Stimulated activated CD4-positive, alpha-beta T cell treated with anti-CD3 and anti-CD28 coated beads, TNF-alpha, amount 100 ng/mL, for 24 hours (primary cell): Measurements from ENCODE around the gene DNAJC10.
"Not testable (repeated sequence)": the region's sequence is repeated elsewhere in the genome, so short reads cannot be mapped to it uniquely, and the experiment has no call there.

Experiments
- DNase-seq, 3 experiments: peaks; one replicate each; pipeline ENCODE4 v3.0.0-alpha.2; 2020; ENCODE audit warnings: low read depth in 3 of 3

The DNAJC10 gene

DNA sequence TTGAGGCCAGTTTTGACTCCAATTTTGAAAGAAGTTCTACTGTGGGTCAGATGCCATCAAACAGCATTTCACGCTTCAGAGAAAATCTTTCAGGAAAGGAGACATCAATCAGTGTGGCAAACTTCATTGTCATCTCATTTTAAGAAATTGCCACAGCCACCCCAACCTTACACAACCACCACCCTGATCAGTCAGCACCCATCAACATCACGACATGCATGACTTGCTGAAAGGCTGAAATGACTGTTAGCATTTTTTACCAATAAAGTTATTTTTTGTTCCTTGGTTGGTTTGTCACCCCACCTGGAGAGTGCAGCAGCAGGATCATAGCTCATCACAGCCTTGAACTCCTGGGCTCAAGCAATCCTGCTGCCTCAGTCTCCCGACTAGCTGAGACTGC is 10.4 kb downstream of the DNAJC10 start:
- no peak for DNase-seq

DNA sequence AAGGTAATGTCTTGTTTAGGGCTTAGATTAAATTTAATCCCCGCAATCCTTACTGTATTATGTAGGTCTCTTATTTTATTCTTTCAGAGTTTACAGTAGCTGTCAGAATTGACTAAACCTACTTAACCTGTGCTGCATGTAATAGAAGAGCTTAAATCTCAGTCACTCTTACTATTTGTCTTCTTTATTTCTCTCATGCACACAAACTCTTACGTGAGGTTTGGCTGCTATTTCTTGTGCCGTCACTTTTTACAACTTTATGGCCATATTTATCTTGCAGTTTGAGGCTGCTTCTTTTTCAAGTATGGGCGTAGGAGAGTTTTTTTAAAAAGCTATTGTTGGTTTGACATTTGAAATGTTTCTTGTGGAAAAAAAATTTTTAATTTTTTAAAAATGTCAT is 12.0 kb downstream of the DNAJC10 start:
- DNase-seq, result no peak

DNA sequence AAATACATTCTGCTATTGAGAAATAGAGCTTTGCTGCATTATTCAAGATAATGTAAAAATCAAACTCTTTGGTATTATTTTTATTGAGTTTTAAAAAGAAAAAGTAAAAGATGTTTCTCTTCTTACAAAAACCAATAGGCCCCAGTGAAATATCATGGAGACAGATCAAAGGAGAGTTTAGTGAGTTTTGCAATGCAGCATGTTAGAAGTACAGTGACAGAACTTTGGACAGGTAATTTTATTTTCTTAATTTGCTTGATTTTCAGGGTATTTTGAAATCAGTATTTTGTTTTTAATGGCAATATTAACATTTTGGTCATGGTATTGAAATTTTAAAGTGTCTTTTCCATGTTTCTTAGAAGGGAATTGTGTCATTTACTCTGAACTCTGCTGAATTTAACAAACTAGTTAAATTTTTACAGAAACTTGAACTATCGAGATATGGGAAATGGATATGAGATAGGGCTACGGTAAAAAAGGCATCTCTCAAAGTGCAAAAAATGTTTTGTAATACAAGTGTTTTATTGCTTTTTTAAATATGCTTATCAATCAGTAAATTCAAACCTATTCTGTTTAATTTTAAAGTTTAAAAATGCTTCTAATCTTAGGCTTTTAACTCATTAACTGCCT is 13.8 kb downstream of the DNAJC10 start:
- DNase-seq, result no peak

DNA sequence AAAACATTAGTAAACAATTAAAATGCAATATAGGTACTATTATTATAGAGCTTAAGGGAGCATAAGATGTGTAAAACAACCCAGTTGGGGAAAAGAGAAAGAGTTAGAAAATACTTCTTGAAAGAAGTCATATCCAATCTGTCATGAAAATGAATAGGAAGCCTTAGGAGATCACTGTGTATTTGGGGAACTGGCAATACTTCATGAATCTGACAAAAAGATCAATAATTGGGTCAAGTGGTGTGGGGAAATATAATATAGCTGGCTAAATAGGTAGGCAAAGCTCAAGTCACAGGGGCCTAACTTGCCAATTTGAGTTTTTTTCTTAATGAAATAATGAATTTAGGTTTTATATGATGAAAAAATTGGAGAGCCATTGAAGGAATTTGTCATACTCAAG is 14.4 kb downstream of the DNAJC10 start:
- no peak for DNase-seq

DNA sequence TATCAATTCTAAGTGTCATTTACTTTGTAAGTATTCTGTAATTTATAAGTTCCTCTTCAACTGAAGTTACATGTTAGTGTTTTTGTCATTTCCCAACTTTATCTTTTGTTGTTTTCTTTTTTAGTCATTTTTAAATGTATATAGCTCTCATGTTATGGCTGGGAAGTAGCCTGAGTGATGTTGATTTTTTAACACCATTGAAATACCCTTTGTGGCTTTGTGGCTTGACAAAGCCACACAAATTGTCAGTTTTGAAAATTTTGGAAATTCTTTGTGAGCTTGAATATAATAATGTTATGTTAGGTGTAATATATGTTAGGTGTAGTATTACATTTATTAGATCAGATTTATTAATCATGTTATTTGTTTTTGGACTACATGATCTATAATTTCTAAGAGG is 16.7 kb downstream of the DNAJC10 start:
- DNase-seq, result no peak

DNA sequence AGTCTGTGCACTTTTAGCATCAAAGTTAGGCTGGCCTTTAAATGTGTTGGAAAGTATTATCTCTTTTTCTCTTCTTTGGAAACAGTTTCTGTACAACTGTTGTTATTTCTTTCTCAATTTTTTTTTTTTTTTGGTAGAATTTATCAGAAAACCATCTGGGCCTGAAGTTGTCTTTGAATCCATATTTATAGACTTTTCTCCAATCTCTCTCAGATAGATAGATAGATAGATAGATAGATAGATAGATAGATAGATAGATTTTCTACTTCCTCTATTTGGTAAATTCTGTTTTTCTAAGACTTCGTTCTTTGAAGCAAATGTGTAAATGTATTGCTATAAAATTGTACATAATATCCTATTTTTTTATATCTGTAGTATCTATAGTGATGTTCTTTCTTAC is 17.5 kb downstream of the DNAJC10 start:
- no peak for DNase-seq

DNA sequence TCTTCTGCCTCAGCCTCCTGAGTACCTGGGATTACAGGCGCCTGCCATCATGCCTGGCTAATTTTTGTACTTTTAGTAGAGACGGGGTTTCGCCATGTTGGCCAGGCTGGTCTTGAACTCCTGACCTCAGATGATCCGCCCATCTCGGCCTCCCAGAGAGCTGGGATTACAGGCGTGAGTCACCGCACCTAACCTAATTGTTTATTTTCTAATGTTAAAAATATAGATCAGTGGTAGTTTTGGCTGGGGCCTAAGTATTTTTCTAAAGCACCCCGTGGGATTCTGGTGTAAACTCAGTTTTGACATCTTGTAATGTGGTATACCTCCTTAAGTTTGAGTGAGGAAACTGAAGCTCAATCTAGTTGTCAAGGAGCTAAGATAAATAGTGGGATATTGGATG is 20.8 kb downstream of the DNAJC10 start:
- DNase-seq, result not testable (repeated sequence)

DNA sequence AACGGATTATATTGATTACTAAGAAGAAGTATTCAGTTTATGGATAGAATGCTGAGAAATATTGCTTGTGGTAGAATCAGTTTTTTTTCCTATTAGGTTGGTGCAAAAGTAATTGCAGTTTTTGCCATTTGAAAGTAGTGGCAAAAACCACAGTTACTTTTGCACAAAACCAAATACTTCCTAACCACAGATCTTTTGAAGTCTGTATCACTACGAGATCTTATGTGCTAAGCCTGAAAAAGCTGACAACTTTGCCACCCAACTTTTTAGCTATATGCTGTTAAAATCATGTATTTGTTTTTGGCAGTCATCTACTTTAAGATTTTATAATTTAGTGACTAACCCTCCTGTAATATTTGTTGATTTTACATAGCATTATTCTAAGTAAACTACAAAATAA is 24.6 kb downstream of the DNAJC10 start:
- DNase-seq, result no peak

DNA sequence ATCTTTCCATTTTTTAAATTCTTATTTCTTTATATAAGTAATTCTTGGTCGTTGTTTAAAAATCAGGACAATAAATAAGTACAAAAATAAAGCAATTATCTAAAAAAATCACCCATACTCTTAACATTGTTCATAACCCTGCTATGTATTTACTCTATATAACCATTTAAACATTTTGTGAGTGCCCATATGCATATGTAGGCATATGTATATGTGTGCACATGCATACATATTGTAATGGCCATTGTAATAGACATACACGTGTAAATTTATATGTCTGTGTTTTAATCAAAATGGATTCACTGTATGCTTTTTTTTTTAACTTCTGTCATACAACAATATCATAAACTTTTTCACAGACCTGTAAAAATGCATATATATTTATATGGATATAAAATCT is 25.6 kb downstream of the DNAJC10 start:
- no peak for DNase-seq

DNA sequence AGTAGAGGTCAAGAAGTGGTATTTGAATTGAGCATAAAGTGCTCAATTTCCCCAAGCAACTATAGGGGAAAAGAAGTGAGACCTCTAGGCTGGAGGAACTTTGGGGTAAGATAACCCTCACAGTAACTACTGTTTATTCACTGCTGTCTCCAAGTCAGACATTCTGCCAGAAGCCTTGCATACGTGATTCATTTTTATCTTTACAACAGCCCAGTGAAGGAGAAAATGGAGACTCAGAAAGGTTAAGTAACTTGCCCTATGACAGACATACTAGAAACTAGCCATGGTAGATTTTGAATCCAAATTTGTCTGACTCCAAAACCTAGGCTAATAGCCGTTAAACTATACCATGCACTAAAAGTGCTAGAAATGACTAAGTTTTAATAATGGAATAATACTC is 28.4 kb downstream of the DNAJC10 start:
- no peak for DNase-seq

DNA sequence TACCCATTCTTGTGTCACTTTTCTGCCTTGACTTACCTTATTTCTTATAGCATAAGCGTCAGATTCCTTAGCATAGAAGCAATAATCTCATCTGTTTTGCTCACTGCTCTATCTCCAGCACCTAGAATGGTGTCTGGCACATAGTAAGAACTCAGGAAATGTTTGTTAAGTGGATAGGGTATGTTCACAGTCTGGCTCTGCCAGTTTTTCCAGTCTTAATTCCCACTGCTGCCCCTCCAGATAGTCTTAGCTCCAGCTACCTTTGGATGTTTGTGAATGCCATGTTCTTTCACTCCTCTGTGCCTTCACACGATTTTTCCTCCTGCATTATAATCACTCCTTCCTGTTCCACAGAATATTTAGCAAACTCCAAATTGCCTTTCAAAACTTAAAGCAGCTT is 29.0 kb downstream of the DNAJC10 start:
- DNase-seq, result no peak

DNA sequence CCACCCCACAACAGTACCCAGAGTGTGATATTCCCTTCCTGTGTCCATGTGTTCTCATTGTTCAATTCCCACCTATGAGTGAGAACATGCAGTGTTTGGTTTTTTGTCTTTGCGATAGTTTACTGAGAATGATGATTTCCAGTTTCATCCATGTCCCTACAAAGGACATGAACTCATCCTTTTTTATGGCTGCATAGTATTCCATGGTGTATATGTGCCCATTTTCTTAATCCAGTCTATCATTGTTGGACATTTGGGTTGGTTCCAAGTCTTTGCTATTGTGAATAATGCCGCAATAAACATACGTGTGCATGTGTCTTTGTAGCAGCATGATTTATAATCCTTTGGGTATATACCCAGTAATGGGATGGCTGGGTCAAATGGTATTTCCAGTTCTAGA is 29.8 kb downstream of the DNAJC10 start:
- DNase-seq, result not testable (repeated sequence)

DNA sequence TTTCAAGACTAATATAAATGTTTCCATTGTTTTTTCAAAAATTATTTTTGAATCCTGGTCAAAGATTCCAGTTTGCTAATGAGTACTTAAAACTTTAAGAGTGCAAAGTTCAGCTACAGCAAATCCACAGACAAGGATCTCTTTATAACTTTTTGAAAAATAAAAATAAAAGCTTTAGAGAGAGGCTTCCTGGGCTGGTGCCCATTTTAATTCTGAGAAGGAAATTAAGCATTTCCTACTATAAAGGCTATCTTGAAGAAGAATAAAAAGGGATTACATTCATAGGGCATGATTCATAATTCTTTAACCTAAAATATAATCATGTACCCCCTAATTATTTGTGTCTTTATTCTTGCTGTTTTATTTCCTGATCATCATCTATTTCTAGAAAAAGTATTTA is 38.2 kb downstream of the DNAJC10 start:
- DNase-seq, result no peak

DNA sequence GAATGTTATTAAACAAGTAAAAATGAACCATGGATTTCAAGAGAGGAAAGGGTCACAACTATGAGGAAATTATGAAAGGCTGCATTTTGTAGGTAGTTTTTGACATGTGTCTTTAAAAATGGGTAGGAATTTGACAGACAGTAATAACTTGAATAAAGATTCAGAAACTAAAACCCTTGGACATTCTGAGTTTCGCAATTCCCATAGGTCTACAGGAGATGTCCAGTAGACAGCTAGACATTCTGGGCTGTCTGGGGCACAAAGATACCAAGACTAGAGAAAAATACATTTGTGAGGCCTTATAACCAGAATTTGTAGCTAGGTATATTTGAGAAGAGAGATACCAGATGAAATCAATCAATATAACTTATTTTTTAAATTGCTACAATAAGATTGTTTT is 42.3 kb downstream of the DNAJC10 start:
- DNase-seq, result no peak

DNA sequence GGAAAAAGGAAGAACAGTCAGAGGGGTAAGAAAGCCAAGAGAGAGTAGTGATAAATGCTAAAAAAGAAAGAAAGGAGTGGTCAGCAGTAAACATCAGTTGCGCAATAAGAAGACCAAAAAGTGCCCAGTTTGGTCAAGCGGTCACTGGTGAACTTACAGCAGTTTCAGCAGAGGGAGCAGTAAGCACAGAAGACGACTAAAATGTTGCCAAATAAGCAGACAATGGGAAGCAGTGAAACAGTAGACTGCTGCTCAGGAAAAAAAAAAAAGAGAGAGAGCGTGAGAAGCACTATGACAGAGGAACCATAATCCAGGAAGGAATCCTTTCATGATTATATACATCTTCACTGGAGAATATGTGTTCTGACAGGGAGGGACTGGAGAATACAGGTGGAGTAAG is 45.8 kb downstream of the DNAJC10 start:
- no peak for DNase-seq

DNA sequence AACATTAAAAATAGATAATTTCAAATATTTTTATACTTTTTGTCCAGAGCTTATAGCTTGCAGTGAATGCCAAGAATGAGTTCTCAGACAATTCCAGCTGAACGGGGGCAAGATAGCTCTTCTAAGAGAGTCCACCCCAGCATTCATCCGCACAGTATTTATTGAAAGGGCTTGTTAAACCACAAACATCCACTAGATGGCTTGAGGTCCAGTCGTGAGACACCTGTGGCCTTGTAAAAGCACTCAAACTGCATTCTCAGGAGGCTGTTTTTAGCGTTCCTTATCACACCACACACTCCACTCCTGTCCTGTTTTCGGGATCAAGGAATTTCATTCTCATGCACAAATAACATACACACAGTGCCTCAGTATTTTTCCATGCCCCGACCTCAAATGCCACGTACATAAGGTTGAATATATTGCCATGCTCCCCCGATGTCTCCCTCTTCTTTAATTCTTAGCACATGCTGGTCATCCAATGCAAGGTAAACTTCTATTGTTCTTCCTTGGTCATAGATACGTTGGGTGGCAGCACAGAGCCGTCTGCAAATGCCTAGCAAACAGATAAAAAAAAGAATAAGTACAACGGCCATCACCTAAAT is 47.4 kb downstream of the DNAJC10 start:
- DNase-seq, result no peak

DNA sequence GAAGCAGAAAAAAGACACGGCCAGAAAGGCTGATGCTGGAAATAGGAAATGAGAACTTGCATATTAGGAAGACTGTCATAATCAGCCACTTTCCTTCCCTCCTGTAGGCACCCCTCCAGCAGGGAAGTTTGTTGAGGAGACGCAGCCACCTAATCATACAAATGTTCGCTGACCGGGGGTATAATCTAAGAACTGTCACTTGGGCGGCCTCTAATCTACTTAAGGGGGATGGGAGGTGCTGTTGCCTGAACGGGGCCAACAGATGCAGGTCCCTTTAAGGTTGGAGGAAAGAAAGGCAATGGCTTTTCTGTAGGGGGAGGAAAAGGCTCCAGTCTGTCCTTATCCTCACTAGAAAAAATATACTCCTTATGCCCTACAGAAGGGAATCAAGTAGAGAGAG is 50.6 kb downstream of the DNAJC10 start:
- DNase-seq, result no peak

DNA sequence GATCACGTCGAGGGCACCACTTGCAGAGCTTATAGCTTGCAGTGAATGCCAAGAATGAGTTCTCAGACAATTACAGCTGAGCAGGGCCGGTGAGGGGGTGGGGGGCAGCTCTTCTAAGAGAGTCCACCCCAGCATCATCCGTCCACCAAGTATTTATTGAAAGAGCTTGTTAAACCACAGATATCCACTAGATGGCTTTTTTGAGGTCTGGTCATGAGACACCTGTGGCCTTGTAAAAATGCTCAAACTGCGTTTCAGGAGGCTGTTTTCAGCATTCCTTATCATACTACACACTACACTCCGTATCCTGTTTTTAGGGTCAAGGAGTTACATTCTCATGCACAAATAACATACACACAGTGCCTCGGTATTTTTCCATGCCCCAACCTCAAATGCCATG is 51.5 kb downstream of the DNAJC10 start:
- no peak for DNase-seq

DNA sequence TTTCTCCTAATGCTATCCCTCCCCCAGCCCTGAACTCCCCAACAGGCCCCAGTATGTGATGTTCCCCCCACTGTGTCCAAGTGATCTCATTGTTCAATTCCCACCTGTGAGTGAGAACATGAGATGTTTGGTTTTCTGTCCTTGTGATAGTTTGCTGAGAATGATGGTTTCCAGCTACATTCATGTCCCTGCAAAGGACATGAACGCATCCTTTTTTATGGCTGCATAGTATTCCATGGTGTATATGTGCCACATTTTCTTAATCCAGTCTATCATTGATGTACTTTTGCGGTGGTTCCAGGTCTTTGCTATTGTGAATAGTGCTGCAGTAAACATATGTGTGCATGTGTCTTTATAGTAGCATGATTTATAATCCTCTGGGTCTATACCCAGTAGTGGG is 52.9 kb downstream of the DNAJC10 start:
- DNase-seq, result not testable (repeated sequence)

DNA sequence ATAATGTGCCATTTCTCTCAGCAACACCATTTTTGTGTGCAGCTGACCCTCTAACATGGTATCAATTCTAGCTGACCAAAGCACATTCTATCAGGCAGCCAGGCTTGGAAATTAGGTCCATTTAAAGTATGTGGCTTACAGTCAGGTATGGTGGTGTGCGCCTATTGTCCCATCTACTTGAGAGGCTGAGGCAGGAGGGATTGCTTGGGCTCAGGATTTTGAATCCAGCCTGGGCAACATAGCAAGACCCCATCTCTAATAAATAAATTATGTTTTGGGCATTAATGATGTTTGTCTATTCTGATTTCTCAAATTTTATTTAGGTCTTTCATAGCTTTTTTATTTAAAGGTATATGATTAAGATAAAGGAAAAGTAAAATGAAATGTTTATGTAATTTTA is 63.3 kb downstream of the DNAJC10 start:
- DNase-seq, result no peak

DNA sequence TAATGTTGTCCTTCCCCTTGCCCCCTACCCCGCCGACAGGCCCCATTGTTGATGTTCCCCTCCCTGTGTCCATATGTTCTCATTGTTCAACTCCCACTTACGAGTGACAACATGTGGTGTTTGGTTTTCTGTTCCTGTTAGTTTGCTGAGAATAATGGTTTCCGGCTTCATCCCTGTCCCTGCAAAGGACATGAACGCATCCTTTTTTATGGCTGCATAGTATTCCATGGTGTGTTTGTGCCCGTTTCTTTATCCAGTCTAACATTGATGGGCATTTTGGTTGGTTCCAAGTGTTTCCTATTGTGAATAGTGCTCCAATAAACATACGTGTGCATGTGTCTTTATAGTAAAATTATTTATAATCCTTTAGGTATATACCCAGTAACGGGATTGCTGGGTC is 65.0 kb downstream of the DNAJC10 start:
- DNase-seq, result not testable (repeated sequence)

DNA sequence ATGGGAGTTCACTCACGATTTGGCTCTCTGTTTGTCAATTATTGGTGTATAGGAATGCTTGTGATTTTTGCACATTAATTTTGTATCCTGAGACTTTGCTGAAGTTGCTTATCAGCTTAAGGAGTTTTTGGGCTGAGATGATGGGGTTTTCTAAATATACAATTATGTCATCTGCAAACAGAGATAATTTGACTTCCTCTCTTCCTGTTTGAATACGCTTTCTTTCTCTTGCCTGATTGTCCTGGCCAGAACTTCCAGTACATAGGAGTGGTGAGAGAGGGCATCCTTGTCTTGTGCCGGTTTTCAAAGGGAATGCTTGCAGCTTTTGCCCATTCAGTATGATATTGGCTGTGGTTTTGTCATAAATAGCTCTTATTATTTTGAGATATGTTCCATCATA is 66.6 kb downstream of the DNAJC10 start:
- not testable (repeated sequence) for DNase-seq

DNA sequence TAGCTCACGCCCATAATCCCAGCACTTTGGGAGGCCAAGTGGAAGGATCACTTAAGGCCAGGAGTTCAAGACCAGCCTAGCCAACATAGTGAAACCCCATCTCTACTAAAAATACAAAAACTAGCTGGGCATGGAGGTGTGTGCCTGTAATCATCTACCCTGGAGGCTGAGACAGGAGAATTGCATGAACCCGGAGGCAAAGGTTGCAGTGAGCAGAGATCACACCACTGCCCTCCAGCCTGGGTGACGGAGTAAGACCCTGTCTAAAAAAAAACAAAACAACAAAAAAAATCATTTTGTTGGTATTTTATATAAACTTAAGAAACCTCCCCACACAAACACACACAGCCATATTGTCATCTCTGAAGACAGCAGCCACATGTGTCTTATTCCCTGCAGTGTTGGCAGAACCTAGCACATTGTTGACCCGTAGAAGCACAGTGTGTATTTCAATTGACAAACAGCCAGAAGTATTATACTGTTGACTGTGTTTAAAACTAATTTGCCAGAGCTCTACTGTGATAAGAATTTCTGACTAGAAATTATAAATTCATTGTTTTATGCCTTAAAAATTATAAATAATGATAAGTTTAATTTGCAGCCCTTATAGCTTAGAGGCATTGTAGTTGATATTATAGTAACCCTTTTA is 68.1 kb downstream of the DNAJC10 start:
- DNase-seq, result no peak

DNA sequence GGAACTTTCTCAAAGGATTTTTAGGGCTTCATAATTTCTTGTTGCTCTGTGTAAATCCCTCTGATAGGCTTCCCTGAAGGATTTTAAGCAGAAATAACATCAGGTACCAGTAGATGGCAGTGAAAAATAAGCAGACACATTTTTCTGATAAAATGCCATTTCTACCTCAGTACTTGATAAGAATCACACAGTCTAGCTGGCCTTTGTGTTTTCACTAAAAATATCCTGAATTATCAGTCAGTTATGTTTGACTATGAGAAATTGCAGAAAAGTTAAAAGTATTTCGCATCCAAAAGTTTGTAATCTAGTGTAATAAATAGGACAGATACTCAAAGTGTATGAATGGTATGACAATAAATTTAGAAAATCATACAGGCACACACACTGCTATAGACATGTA is 68.7 kb downstream of the DNAJC10 start:
- DNase-seq, result no peak
